GM18907 (cell line): ENCODE data around the gene RPL31.

Source experiments
- ATAC-seq: cut with Tn5 transposase; IDR thresholded peaks from one replicate; pipeline ENCODE4 v1.9.1; 2021; ENCODE audit warnings: mild to moderate bottlenecking, moderate library complexity; ENCODE audit not compliant: unreplicated experiment

RPL31 gene

GRCh38 chr2:101001691-101002561 lies at the start of gene RPL31:
TSS of gene RPL31 (plus strand) at chr2:101002289. CDS start at chr2:101002702, 413 bp downstream.
- peak; percentile 98 for ATAC-seq

GRCh38 chr2:100952512-100952911 lies 49.6 kb upstream of the RPL31 start:
- no peak for ATAC-seq

GRCh38 chr2:100953406-100954043 lies 48.6 kb upstream of the RPL31 start:
- no peak for ATAC-seq

GRCh38 chr2:100954044-100954420 lies 48.1 kb upstream of the RPL31 start:
- no peak for ATAC-seq

GRCh38 chr2:100955226-100955625 lies 46.9 kb upstream of the RPL31 start:
- ATAC-seq: no peak

GRCh38 chr2:100956081-100956480 lies 46.0 kb upstream of the RPL31 start:
- ATAC-seq: no peak

- no peak for ATAC-seq
Observed at GRCh38 chr2:100957996-100958653, 44.0 kb upstream of the RPL31 start.

- ATAC-seq: no peak
Observed at GRCh38 chr2:100959225-100959880, 42.7 kb upstream of the RPL31 start.

- ATAC-seq: no peak
Observed at GRCh38 chr2:100960688-100961087, 41.4 kb upstream of the RPL31 start.

GRCh38 chr2:100962366-100963025 lies 39.6 kb upstream of the RPL31 start:
- ATAC-seq: no peak

- ATAC-seq: no peak
Observed at GRCh38 chr2:100963026-100963375, 39.1 kb upstream of the RPL31 start.

- ATAC-seq: no peak
Observed at GRCh38 chr2:100964222-100964621, 37.9 kb upstream of the RPL31 start.

- ATAC-seq: no peak
Observed at GRCh38 chr2:100964681-100965169, 37.4 kb upstream of the RPL31 start.

GRCh38 chr2:100965596-100965995 lies 36.5 kb upstream of the RPL31 start:
- ATAC-seq: no peak

GRCh38 chr2:100967716-100968115 lies 34.4 kb upstream of the RPL31 start:
- no peak for ATAC-seq

GRCh38 chr2:100968146-100969145 lies 33.6 kb upstream of the RPL31 start:
- no peak for ATAC-seq

GRCh38 chr2:100969998-100970397 lies 32.1 kb upstream of the RPL31 start:
- no peak for ATAC-seq

GRCh38 chr2:100971221-100971620 lies 30.9 kb upstream of the RPL31 start:
- ATAC-seq: no peak

- no peak for ATAC-seq
Observed at GRCh38 chr2:100972452-100972851, 29.6 kb upstream of the RPL31 start.
